Mammary epithelial cell (primary cell): ENCODE results near the gene FBXL15.

Experiments used
- CTCF ChIP-seq, 2 donors: IDR thresholded peaks in 1 of 2; conservative IDR thresholded peaks in 1 of 2; 2 replicates each; pipeline ENCODE4 v1.5.1; 2011 to 2012; ENCODE audit warnings: inconsistent platforms in 2 of 2, low read length in 2 of 2, mild to moderate bottlenecking in 2 of 2, control low read depth in 1 of 2, low read depth in 1 of 2; ENCODE audit not compliant: insufficient read depth in 1 of 2; ENCODE audit errors: extremely low read depth in 1 of 2
- EZH2 ChIP-seq: IDR thresholded peaks from 2 replicates; pipeline ENCODE4 v1.6.1; 2012; ENCODE audit warnings: low read length, inconsistent platforms, borderline replicate concordance

- no peak for TF ChIP-seq CTCF (conservative IDR thresholded peaks at IDR 0.05 in 1 of 2, IDR thresholded peaks at IDR 0.05 in 1 of 2; ENCODE audit: extremely low read depth in 1 of 2, insufficient read depth in 1 of 2, low read depth in 1 of 2, low read length in 2 of 2)
- TF ChIP-seq EZH2, result no peak
Observed at GRCh38 chr10:102384606-102385429, 35.8 kb upstream of the FBXL15 start.
